Limb (tissue), 2 donors: ENCODE results near the gene HYAL2.

ENCODE experiments used
- DNase-seq, 2 donors: peaks; one replicate each; pipeline ENCODE4 v3.0.0-alpha.2; 2016; ENCODE audit errors: extremely low spot score in 2 of 2

HYAL2 gene

DNA sequence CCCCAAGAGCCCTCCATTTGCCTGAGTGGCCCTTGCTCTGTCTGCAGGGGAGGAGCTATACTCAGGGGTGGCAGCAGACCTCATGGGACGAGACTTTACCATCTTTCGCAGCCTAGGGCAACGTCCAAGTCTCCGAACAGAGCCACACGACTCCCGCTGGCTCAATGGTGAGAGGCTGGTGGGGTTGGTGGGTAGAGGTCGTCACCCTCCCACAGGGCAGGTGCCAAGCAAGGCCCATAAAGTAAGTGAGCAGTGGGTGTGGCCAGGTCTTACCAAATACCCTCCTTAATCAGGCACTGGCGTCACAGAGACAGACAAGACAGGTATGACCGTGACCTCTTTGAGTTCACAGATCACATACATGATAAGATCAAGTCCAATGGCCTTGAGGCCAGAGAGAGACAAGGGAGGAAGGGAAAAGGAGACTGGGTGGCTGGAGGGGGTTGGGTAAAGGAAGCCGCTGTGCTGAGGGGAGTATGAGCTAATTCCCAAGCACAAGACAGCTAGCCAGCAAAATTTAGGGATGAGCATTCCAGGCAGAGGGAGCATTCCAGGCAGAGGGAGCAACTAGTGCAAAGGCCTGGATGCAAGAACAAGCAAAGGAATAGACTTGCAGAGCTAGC lies 51.1 kb downstream of the HYAL2 start:
- no peak for DNase-seq

DNA sequence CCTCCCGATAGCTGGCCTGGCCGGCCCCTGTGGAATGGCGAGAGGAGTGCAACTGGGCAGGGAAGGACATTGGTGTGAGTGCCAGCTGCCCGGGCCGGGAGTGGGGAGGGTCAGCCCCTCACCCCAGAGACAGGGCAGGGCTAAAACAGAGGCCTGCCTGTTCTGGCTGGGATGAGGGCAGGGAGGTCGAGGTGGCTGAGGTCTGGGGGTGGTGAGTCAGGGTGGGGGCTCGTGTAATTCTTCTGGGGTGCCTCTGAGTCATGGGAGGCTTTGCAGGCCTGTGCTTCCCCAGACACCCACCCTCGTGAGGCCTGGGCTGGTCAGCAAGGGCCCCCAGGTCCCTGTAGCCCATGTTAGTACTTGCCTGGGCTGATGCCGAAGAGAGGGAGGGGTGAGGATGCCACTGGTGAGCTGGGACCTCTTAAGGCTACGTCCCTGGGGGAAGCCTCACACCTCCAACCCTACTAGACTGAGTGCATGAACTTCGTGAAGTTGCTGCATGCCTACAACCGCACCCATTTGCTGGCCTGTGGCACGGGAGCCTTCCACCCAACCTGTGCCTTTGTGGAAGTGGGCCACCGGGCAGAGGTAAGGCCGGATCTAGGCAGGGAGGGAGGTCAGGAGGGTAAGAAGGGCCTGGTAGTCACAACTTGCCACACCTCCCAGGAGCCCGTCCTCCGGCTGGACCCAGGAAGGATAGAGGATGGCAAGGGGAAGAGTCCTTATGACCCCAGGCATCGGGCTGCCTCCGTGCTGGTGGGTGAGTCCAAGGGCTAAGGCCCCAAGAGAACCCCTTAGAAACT lies 51.9 kb downstream of the HYAL2 start:
- DNase-seq = no peak

- no peak for DNase-seq
Observed at GRCh38 chr3:50269977-50270413, 52.5 kb downstream of the HYAL2 start.

GRCh38 chr3:50269460-50269859 lies 53.1 kb downstream of the HYAL2 start:
- no peak for DNase-seq

- DNase-seq = peak in 1 of 2 donors; percentile 55
Observed at GRCh38 chr3:50268703-50269451, 53.7 kb downstream of the HYAL2 start, which contains the start of gene SEMA3B. Gene SEMA3B (plus strand): TSS chr3:50269147. CDS start chr3:50269241, 94 bp downstream.

DNA sequence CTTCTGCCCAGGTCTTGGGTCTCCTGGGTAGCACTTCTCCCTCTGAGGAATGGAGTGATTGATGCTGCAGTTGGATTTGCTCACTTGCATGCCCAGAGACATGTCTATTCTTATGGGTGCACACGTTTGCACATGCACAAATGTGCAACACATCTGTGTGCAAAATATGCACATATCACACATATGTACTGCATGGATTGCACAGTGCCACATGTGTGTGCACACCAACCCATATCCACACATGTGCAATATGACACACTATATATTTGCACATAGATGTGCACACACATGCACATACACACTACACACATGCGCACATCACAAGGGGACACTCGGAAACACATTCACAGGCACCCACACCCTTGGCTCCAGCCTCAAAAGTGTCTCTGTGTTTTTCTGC lies 54.3 kb downstream of the HYAL2 start:
- no peak for DNase-seq
